ENCODE data around the gene ABHD15. TPM values are rescaled to one million over a fixed set of nuclear protein-coding genes. Genes with fewer than 3 reads are reported as not detected.

Gene ABHD15
- polyA plus RNA-seq, 2 of the 4 experiments (the other 2 are of a cell fraction): 13.5 to 15.8 TPM

DNA sequence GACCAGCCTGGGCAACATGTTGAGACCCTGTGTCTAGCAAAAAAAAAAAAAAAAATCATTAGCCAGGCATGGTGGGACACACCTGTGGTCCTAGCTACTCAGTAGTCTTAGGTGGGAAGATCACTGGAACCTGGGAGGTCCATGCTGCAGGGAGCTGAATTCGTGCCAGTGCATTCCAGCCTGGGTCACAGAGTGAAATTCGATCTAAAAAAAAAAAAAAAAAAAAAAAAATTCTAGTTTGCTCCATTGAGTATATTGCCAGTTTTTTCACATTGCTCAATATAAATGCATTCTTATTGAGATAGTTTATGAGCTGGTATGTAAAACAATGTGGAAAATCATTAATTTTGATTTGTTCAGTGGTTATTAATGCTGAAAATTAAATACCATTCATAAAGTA is 52.0 kb downstream of the ABHD15 start:
- H3K27ac ChIP-seq: no peak overlapping the region
- H3K4me1 ChIP-seq: no peaks in the 10 kb centered on the region
- ATAC-seq (no peak), FAIRE-seq (no peak), DNase-seq (ENCODE audit: low read depth in 1 of 2, low spot score in 1 of 2) (no peak)
- TF ChIP-seq POLR2A (IDR thresholded peaks at IDR 0.05; ENCODE audit: low read length): no peak
- TF ChIP-seq NFE2L2 (conservative IDR thresholded peaks at IDR 0.05; ENCODE audit: low read length): no peak
- TF ChIP-seq HOXB5 (CRISPR knock-in tag; IDR thresholded peaks at IDR 0.05): no peak
- TF ChIP-seq CEBPB (IDR thresholded peaks at IDR 0.05): no peak
- TF ChIP-seq RARB (CRISPR knock-in tag; IDR thresholded peaks at IDR 0.05): no peak
- no peak for TF ChIP-seq JUNB (IDR thresholded peaks at IDR 0.05)
- TF ChIP-seq BHLHE40 (IDR thresholded peaks at IDR 0.05; ENCODE audit: low read depth, low read length): no peak
- TF ChIP-seq, protein P1, sequence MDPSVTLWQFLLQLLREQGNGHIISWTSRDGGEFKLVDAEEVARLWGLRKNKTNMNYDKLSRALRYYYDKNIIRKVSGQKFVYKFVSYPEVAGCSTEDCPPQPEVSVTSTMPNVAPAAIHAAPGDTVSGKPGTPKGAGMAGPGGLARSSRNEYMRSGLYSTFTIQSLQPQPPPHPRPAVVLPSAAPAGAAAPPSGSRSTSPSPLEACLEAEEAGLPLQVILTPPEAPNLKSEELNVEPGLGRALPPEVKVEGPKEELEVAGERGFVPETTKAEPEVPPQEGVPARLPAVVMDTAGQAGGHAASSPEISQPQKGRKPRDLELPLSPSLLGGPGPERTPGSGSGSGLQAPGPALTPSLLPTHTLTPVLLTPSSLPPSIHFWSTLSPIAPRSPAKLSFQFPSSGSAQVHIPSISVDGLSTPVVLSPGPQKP (IDR thresholded peaks at IDR 0.05; ENCODE audit: low read depth, low read length): no peak
- no peak for TF ChIP-seq HOXB13 (CRISPR knock-in tag; IDR thresholded peaks at IDR 0.05; ENCODE audit: low read depth)
- no peak for TF ChIP-seq EHF (CRISPR knock-in tag; IDR thresholded peaks at IDR 0.05)
- TF ChIP-seq CBX8 (IDR thresholded peaks at IDR 0.05): no peak
- no peak for TF ChIP-seq EHMT2 (IDR thresholded peaks at IDR 0.05; ENCODE audit: low read depth)
- TF ChIP-seq, protein P2, sequence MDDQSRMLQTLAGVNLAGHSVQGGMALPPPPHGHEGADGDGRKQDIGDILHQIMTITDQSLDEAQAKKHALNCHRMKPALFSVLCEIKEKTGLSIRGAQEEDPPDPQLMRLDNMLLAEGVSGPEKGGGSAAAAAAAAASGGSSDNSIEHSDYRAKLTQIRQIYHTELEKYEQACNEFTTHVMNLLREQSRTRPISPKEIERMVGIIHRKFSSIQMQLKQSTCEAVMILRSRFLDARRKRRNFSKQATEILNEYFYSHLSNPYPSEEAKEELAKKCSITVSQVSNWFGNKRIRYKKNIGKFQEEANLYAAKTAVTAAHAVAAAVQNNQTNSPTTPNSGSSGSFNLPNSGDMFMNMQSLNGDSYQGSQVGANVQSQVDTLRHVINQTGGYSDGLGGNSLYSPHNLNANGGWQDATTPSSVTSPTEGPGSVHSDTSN (IDR thresholded peaks at IDR 0.05): no peak
- no peak for TF ChIP-seq RAD21 (conservative IDR thresholded peaks at IDR 0.05 in 1 of 2, IDR thresholded peaks at IDR 0.05 in 1 of 2)
- TF ChIP-seq ZC3H11A (IDR thresholded peaks at IDR 0.05): no peak
- no peak for TF ChIP-seq TFCP2L1 (CRISPR knock-in tag; IDR thresholded peaks at IDR 0.05)
- no peak for TF ChIP-seq HEYL (CRISPR knock-in tag; IDR thresholded peaks at IDR 0.05)
- ChIA-PET CTCF (interaction anchor here (1.1 to 3.0 kb wide), 2 partner anchors 21 to 140 kb away, joined by 3 to 13 read pairs; no protein-coding TSS in a partner anchor), POLR2A (interaction anchor here (0.7 kb wide), 1 partner anchor 102 kb away, joined by 10 read pairs; no protein-coding TSS in a partner anchor)
- H3K9me3 ChIP-seq: no peaks in the 10 kb centered on the region
- H3K4me2 ChIP-seq: no peak overlapping the region
- 61% methylated on average over 2 of the region's 2 CpGs for WGBS (ENCODE audit: missing lambda C conversion rate)
- no peak overlapping the region for H3K4me3 ChIP-seq

DNA sequence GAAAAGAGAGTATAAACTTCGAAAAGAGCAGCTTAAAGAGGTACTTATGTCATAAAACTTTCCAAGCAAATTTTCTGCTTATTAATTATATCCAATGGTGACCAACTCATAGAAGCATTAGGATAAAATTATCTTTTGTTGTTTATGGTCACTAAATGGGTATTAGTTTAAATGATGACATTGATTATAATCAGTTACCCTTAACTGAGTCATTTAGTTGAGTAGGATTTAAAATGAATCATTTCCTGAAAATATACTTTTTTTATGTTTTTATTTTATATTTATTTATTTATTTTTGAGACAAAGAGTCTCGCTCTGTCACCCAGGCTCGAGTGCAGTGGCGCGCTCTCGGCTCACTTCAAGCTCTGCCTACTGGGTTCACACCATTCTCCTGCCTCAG is 55.9 kb downstream of the ABHD15 start:
- no peak overlapping the region for H3K4me2 ChIP-seq
- H3K4me3 ChIP-seq: no peak overlapping the region
- 95% methylated on average over 6 of the region's 6 CpGs for WGBS (ENCODE audit: missing lambda C conversion rate)
- TF ChIP-seq TP53 (CRISPR knock-in tag; IDR thresholded peaks at IDR 0.05) (no peak), RAD21 (conservative IDR thresholded peaks at IDR 0.05 in 1 of 2, IDR thresholded peaks at IDR 0.05 in 1 of 2) (no peak), ESRRA (IDR thresholded peaks at IDR 0.05; ENCODE audit: borderline replicate concordance, low read length) (no peak), MAZ (IDR thresholded peaks at IDR 0.05; ENCODE audit: borderline replicate concordance, low read depth, low read length) (no peak), EHMT2 (IDR thresholded peaks at IDR 0.05; ENCODE audit: low read depth) (no peak), KDM1A (IDR thresholded peaks at IDR 0.05; ENCODE audit: low read depth) (no peak), CEBPB (IDR thresholded peaks at IDR 0.05) (no peak), ZNF302 (CRISPR knock-in tag; IDR thresholded peaks at IDR 0.05) (no peak), FOXS1 (CRISPR knock-in tag; IDR thresholded peaks at IDR 0.05) (no peak), RNF2 (IDR thresholded peaks at IDR 0.05; ENCODE audit: borderline replicate concordance, low read depth) (no peak), NPAS2 (CRISPR knock-in tag; IDR thresholded peaks at IDR 0.05; ENCODE audit: borderline replicate concordance) (no peak)
- TF ChIP-seq, protein P3, sequence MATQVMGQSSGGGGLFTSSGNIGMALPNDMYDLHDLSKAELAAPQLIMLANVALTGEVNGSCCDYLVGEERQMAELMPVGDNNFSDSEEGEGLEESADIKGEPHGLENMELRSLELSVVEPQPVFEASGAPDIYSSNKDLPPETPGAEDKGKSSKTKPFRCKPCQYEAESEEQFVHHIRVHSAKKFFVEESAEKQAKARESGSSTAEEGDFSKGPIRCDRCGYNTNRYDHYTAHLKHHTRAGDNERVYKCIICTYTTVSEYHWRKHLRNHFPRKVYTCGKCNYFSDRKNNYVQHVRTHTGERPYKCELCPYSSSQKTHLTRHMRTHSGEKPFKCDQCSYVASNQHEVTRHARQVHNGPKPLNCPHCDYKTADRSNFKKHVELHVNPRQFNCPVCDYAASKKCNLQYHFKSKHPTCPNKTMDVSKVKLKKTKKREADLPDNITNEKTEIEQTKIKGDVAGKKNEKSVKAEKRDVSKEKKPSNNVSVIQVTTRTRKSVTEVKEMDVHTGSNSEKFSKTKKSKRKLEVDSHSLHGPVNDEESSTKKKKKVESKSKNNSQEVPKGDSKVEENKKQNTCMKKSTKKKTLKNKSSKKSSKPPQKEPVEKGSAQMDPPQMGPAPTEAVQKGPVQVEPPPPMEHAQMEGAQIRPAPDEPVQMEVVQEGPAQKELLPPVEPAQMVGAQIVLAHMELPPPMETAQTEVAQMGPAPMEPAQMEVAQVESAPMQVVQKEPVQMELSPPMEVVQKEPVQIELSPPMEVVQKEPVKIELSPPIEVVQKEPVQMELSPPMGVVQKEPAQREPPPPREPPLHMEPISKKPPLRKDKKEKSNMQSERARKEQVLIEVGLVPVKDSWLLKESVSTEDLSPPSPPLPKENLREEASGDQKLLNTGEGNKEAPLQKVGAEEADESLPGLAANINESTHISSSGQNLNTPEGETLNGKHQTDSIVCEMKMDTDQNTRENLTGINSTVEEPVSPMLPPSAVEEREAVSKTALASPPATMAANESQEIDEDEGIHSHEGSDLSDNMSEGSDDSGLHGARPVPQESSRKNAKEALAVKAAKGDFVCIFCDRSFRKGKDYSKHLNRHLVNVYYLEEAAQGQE (IDR thresholded peaks at IDR 0.05): no peak
- no peak overlapping the region for H3K27ac ChIP-seq
- H3K9me3 ChIP-seq: no peaks in the 10 kb centered on the region
- H3K4me1 ChIP-seq: no peaks in the 10 kb centered on the region
- CTCF ChIA-PET: interaction anchor here (1.0 to 1.4 kb wide), 3 partner anchors 9 to 59 kb away, joined by 3 to 4 read pairs (median 3); no protein-coding TSS in a partner anchor
- no peak for ATAC-seq
- POLR2A ChIA-PET: no interaction called here
- FAIRE-seq: no peak
- DNase-seq (ENCODE audit: low read depth in 1 of 2, low spot score in 1 of 2): no peak

All from A549 (cell line).